GM12892 (cell line): Measurements from ENCODE around the gene MYO5B.

ENCODE experiments used
- POLR2A ChIP-seq: IDR thresholded peaks from 2 replicates; pipeline ENCODE4 v1.6.1; 2011; ENCODE audit warnings: low read depth, low read length, control low read depth
- POLR2AphosphoS5 ChIP-seq: IDR thresholded peaks from 2 replicates; pipeline ENCODE4 v1.6.1; 2011; ENCODE audit warnings: low read depth, low read length, control low read depth
- TAF1 ChIP-seq: IDR thresholded peaks from 2 replicates; pipeline ENCODE4 v1.6.1; 2011; ENCODE audit warnings: low read depth, mild to moderate bottlenecking, control low read depth, low read length, borderline replicate concordance

DNA sequence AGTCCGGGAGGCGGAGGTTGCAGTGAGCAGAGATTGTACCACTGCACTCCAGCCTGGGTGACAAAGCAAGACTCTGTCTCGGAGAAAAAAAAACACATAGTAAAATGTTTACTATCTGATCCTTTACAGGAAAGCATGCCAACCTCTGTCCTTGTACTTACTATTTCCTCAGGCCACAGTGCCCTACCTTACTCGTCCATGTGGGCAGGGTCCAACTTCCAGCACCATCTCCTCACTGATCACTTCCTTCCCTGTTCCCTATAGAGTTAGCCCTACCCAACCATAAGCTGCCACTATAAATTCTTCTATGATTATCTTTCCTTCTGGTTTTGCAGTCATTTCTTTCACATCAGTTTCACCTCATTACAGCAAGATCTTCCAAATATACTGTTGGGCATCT, 136.2 kb downstream of the MYO5B start:
- TF ChIP-seq POLR2A (no peak), POLR2AphosphoS5 (no peak), TAF1 (no peak)
